B cell (primary cell): ENCODE measurements around the gene PTPN14. TPM values are rescaled to one million over a fixed set of nuclear protein-coding genes. Genes with fewer than 3 reads are reported as not detected.

ENCODE experiments used
- ATAC-seq: fragments of 200-7000 bp; cut with Tn5 transposase; one replicate; pipeline ENCODE4 v1.10.0; 2021; ENCODE audit warnings: low read depth, mild to moderate bottlenecking, moderate number of reproducible peaks, moderate library complexity
- CTCF ChIA-PET: fragments of 350-600 bp; sonication (Branson Sonifier 250); formaldehyde crosslinking; loops from one replicate; lab custom pipeline; 2021; ENCODE audit warnings: antibody characterized with exemption, inconsistent platforms; lab: Charles Lee
- POLR2A ChIA-PET: fragments of 350-600 bp; sonication (Branson Sonifier 250); formaldehyde crosslinking; loops from one replicate; lab custom pipeline; 2021; ENCODE audit warnings: antibody characterized with exemption; lab: Charles Lee
- DNase-seq: peaks from one replicate; pipeline ENCODE4 v3.0.0; 2013
- H2AFZ ChIP-seq: 2 replicates; pipeline ENCODE4 v1.6.1; 2012; ENCODE audit warnings: mild to moderate bottlenecking, low read depth, low read length; ENCODE audit not compliant: insufficient read depth, poor library complexity, severe bottlenecking
- H3K27ac ChIP-seq, 2 donors: 1 replicate in 1 of 2; 2 replicates in 1 of 2; pipeline ENCODE4 v1.5.1; 2012 to 2013; ENCODE audit warnings: low read length in 2 of 2, mild to moderate bottlenecking in 2 of 2, moderate library complexity in 1 of 2
- H3K27me3 ChIP-seq, 4 experiments: fragments of 200-600 bp in 1 of 4; sonication (generic) in 1 of 4; replicated peaks in 1 of 4; 1 replicate in 2 of 4; 2 replicates in 2 of 4; pipeline versions ENCODE4 v1.6.1 to v1.7.0; 2013 to 2016; ENCODE audit warnings: low read length in 3 of 4, mild to moderate bottlenecking in 2 of 4, mixed read lengths in 1 of 4, moderate library complexity in 1 of 4; ENCODE audit not compliant: insufficient read depth in 4 of 4, control insufficient read depth in 3 of 4; ENCODE audit errors: control extremely low read depth in 1 of 4
- H3K36me3 ChIP-seq, 2 experiments: replicated peaks in 1 of 2; 1 replicate in 1 of 2; 2 replicates in 1 of 2; pipeline versions ENCODE4 v1.6.1 to v1.7.1; 2013; ENCODE audit warnings: low read length in 1 of 2; ENCODE audit not compliant: insufficient read depth in 2 of 2, control insufficient read depth in 1 of 2; ENCODE audit errors: control extremely low read depth in 1 of 2, extremely low read depth in 1 of 2
- H3K4me1 ChIP-seq, 2 donors: fragments of 200-600 bp in 1 of 2; sonication (generic) in 1 of 2; 1 replicate in 1 of 2; 2 replicates in 1 of 2; pipeline versions ENCODE4 v1.5.1 to v1.6.1; 2013 to 2017; ENCODE audit warnings: low read length in 2 of 2; ENCODE audit not compliant: control insufficient read depth in 2 of 2, insufficient read depth in 2 of 2
- H3K4me2 ChIP-seq: replicated peaks from 2 replicates; pipeline ENCODE3; 2012; ENCODE audit warnings: mild to moderate bottlenecking, low read depth, low read length; ENCODE audit not compliant: poor library complexity, severe bottlenecking
- H3K4me3 ChIP-seq, 5 experiments: fragments of 200-600 bp in 1 of 5; sonication (generic) in 1 of 5; 1 replicate in 3 of 5; 2 replicates in 2 of 5; pipeline versions ENCODE4 v1.5.1 to v1.7.0; 2011 to 2016; ENCODE audit warnings: low read length in 4 of 5, mild to moderate bottlenecking in 4 of 5, low read depth in 2 of 5, control low read depth in 1 of 5, moderate library complexity in 1 of 5; ENCODE audit not compliant: insufficient read depth in 1 of 5; ENCODE audit errors: control extremely low read depth in 1 of 5, extremely low read depth in 1 of 5
- H3K79me2 ChIP-seq: fragments of 200-600 bp; sonication (generic); one replicate; pipeline ENCODE4 v1.6.0; 2016; ENCODE audit warnings: low read length; ENCODE audit not compliant: control insufficient read depth, insufficient read depth
- H3K9ac ChIP-seq: fragments of 200-600 bp; sonication (generic); 2 replicates; pipeline ENCODE4 v1.6.1; 2017; ENCODE audit warnings: mild to moderate bottlenecking, low read length, moderate library complexity
- H3K9me3 ChIP-seq, 3 donors: one replicate each; pipeline versions ENCODE4 v1.6.1 to v1.7.1; 2013; ENCODE audit warnings: low read length in 2 of 3; ENCODE audit not compliant: control insufficient read depth in 2 of 3, insufficient read depth in 1 of 3; ENCODE audit errors: control extremely low read depth in 1 of 3
- H4K20me1 ChIP-seq: 2 replicates; pipeline ENCODE4 v1.6.0; 2012; ENCODE audit warnings: mild to moderate bottlenecking, low read length; ENCODE audit not compliant: insufficient read depth, control insufficient read depth, poor library complexity, severe bottlenecking
- H3K27ac Mint-ChIP-seq: one replicate; pipeline ENCODE4 v1.8.0; 2021; ENCODE audit warnings: mixed read lengths
- H3K27me3 Mint-ChIP-seq: one replicate; pipeline ENCODE4 v1.8.0; 2021; ENCODE audit warnings: mixed read lengths
- H3K4me1 Mint-ChIP-seq: one replicate; pipeline ENCODE4 v1.8.0; 2021; ENCODE audit warnings: mixed read lengths
- H3K4me3 Mint-ChIP-seq: one replicate; pipeline ENCODE4 v1.8.0; 2021; ENCODE audit warnings: mixed read lengths
- H3K9me3 Mint-ChIP-seq: one replicate; pipeline ENCODE4 v1.8.0; 2022; ENCODE audit warnings: mixed read lengths; ENCODE audit not compliant: insufficient read depth
- EZH2 ChIP-seq: IDR thresholded peaks from 2 replicates; pipeline ENCODE4 v1.6.1; 2012; ENCODE audit warnings: borderline replicate concordance, low read depth, mild to moderate bottlenecking, moderate library complexity, low read length; ENCODE audit not compliant: insufficient read depth, poor library complexity, severe bottlenecking
- WGBS: methylation state at CpG from one replicate; pipeline ENCODE4 v1.1.5; 2013; ENCODE audit warnings: missing lambda C conversion rate; ENCODE audit not compliant: insufficient coverage; 5-methylcytosine and 5-hydroxymethylcytosine counted together
- intact Hi-C: fragments of 100-400 bp; cut with micrococcal nuclease; formaldehyde crosslinking; loops from one replicate; pipeline ENCODE4 v1.10.0; 2022
- polyA plus RNA-seq: library from polyadenylated mRNA; depleted of rRNA; stranded (reverse); fragments of >200 nt; gene quantifications from 2 replicates; pipeline ENCODE4 v1.2.3, GENCODE V29; 2012
- total RNA-seq, 2 donors: library from RNA; stranded (reverse); fragments of 120-200 nt in 1 of 2; gene quantifications; 1 replicate in 1 of 2; 2 replicates in 1 of 2; pipeline versions ENCODE4 v1.2.3 to v1.2.4, GENCODE V29; 2013 to 2022
- TF ChIP-seq, protein P1 (sequence below): fragments of 200-600 bp; IDR thresholded peaks from one replicate; pipeline ENCODE4 v1.8.0; 2022; ENCODE audit warnings: antibody characterized with exemption, mild to moderate bottlenecking

PTPN14 gene
- total and polyA plus RNA-seq, 2 donors (not counting 1 experiment from before 2014, with no cell fraction given), result under 0.01 TPM; not detected in 1

DNA sequence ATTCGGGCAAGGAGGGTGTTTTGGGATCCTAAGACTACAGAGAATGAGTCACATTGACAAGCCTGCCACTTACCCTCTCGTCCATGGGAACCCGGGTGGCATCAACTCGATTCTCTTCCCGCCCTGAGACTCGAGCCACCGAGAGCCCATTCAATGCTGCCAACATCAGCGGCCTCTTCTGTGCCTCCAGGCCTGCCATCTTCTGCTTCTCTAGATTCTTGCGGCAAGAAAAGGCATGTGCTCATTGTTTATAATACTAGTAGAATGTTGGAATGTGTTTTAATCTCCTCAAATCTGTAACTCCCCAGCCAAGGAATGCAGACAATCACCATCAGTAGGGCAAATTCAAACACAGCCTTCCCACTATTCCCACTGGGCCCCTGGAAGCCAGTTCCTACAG lies 173.5 kb downstream of the PTPN14 start:
- no peak overlapping the region for H3K9ac ChIP-seq
- Mint-ChIP-seq H3K4me3 (no peak overlapping the region), H3K27me3 (peaks cover 4% of the 10 kb centered on the region), H3K9me3 (no peaks in the 10 kb centered on the region), H3K4me1 (no peaks in the 10 kb centered on the region), H3K27ac (no peak overlapping the region)
- ChIA-PET CTCF (no interaction called here), POLR2A (no interaction called here)
- no peak overlapping the region for H2AFZ ChIP-seq
- H3K9me3 ChIP-seq, result no peaks in the 10 kb centered on the region
- no peak overlapping the region for H3K4me3 ChIP-seq
- H3K27ac ChIP-seq, result no peak overlapping the region
- no peaks in the 10 kb centered on the region for H3K79me2 ChIP-seq
- H4K20me1 ChIP-seq, result no peaks in the 10 kb centered on the region
- TF ChIP-seq, protein P1, sequence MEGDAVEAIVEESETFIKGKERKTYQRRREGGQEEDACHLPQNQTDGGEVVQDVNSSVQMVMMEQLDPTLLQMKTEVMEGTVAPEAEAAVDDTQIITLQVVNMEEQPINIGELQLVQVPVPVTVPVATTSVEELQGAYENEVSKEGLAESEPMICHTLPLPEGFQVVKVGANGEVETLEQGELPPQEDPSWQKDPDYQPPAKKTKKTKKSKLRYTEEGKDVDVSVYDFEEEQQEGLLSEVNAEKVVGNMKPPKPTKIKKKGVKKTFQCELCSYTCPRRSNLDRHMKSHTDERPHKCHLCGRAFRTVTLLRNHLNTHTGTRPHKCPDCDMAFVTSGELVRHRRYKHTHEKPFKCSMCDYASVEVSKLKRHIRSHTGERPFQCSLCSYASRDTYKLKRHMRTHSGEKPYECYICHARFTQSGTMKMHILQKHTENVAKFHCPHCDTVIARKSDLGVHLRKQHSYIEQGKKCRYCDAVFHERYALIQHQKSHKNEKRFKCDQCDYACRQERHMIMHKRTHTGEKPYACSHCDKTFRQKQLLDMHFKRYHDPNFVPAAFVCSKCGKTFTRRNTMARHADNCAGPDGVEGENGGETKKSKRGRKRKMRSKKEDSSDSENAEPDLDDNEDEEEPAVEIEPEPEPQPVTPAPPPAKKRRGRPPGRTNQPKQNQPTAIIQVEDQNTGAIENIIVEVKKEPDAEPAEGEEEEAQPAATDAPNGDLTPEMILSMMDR, result no peak
- TF ChIP-seq EZH2, result no peak
- H3K4me1 ChIP-seq, result no peaks in the 10 kb centered on the region
- H3K36me3 ChIP-seq, result no peaks in the 10 kb centered on the region
- WGBS, result 95% methylated on average over 8 of the region's 9 CpGs
- intact Hi-C loops, result no loop called here
- H3K4me2 ChIP-seq, result no peak overlapping the region
- ATAC-seq (no peak), DNase-seq (no peak)
- no peaks in the 10 kb centered on the region for H3K27me3 ChIP-seq

DNA sequence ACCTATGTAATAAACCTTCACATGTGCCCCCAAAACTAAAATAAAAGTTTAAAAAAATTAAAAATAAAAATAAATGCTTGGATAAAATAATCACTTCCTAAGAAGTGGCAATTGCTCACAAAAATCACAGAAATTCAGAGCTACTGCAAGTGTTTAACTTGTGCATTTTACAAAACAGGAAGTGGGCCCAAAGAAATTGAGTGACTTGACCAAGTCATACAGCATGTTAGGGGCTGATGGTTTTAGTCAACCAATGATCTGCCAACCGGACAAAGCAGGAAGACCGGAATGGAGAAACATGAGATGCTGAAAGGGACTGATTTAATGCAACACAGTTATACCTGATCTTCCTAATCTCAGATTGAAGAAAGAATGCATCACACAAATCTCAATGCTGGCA lies 173.9 kb downstream of the PTPN14 start:
- ChIA-PET CTCF (no interaction called here), POLR2A (no interaction called here)
- no CpG with 5 or more reads among the region's 2 CpGs for WGBS
- Histone ChIP-seq H3K27me3 (no peaks in the 10 kb centered on the region), H3K4me1 (no peaks in the 10 kb centered on the region), H3K79me2 (no peaks in the 10 kb centered on the region), H3K27ac (no peak overlapping the region), H3K36me3 (no peaks in the 10 kb centered on the region), H2AFZ (no peak overlapping the region), H3K4me3 (no peak overlapping the region), H3K9me3 (no peaks in the 10 kb centered on the region), H4K20me1 (no peaks in the 10 kb centered on the region), H3K9ac (no peak overlapping the region), H3K4me2 (no peak overlapping the region)
- intact Hi-C loops, result no loop called here
- DNase-seq (no peak), ATAC-seq (no peak)
- H3K9me3 Mint-ChIP-seq, result no peaks in the 10 kb centered on the region
- no peak overlapping the region for H3K27ac Mint-ChIP-seq
- H3K4me1 Mint-ChIP-seq, result no peaks in the 10 kb centered on the region
- peaks cover 4% of the 10 kb centered on the region for H3K27me3 Mint-ChIP-seq
- no peak overlapping the region for H3K4me3 Mint-ChIP-seq
- TF ChIP-seq, protein P1, result no peak
- no peak for TF ChIP-seq EZH2
